HG03460 (cell line): ENCODE results near the gene CBS.
A peak's percentile ranks its signal among the peaks of the same experiment; 100 is the strongest.
"Not testable (repeated sequence)": the region's sequence is repeated elsewhere in the genome, so short reads cannot be mapped to it uniquely, and the experiment has no call there.

Experiments
- ATAC-seq: cut with Tn5 transposase; IDR thresholded peaks from one replicate; pipeline ENCODE4 v1.9.1; 2021; ENCODE audit not compliant: unreplicated experiment

CBS gene

DNA sequence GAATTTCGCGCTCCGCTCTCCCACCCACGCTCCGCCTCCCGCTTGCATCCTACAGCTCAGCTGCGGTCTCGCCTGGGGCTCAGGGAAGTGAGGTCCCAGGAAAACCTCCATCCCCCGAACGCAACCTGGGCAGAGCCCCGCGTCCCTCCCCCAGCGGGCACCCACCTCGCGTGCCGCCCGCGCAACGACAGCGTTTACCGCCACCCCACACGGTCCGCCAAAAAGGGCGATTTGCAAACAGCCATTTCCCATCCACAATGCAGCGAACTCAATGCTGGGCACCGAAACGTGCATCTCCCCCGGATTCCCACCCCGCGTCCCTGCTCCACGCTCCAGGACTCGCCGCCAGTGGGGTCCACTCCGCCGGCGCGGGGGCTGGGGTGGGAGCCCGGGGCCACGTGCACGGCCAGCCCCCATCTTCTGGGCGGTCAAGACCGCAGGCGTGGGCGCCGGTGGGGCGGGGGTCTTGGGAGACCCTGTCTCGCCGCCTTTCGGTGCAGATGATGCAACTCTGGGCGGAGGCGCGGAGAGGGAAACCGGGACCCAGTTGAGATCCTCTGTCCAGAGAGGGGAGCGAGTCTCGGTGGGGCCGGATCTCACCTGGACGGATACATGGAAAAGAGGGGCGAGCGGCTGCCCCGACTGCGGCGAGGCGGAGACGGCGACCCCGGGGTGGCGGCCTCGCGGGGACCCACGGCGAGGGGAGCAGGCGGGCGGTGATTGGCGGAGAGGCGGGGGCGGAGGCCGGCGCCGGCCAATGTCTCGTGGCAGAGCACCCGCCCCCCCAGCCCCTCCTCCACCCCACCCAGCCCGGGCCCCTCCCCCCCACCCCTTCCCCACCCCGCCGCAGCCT, at the start of gene CBS:
TSS of gene CBS (minus strand) at position 666 of the 853 bp plus-strand sequence. CDS start 3,642 bp downstream, outside the sequence.
- not testable (repeated sequence) for ATAC-seq

DNA sequence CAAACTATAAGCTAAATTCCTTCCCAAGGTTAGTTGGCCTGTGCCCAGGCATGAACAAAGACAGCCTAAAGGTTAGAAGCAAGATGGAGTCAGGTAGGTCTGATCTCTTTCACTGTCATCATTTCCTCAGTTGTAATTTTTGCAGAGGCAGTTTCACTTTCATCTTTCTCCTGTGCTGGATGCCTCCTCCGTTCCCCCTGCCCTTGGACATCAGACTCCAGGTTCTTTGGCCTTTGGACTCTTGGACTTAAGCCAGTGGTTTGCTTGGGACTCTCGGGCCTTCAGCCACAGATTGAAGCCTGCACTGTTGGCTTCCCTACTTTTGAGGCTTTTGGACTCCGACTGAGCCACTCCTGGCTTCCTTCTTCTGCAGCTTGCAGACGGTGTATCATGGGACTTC, 40.3 kb upstream of the CBS start:
- ATAC-seq: not testable (repeated sequence)

DNA sequence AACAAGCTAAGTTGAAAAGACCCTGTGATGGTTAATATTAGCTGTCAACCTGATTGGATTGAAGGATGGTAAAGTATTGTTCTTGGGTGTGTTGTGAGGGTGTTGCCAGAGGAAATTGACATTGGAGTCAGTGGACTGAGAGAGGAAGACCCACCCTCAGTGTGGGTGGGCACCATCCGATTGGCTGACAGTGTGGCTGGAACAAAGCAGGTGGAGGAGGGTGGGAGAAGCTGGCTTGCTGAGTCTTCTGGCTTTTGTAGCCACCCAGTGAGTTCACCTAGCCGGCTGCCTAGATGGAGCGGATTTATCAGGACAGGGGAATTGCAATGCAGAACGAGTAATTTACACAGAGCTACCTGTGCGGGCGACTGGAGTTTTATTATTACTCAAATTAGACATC, 38.8 kb upstream of the CBS start:
- not testable (repeated sequence) for ATAC-seq

DNA sequence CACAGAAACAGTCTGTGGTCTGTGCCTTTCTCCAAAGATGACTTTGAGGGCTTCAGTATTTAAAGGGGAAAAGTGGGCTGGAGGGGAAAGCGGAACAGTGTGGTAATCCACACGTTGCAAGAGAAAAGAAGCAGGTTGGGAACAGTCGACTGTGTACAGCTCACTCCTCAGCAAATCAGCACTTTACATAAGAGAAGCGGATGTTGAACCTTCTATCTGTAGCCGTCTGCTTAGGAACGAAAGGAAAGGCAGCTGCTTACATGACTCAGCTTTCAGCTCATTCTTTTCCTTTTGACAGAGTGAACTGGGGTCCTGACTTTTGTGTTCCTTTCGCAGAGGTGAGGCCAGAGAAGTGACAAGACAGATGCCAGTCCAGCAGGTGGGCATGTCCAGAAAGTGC, 33.4 kb upstream of the CBS start:
- ATAC-seq: not testable (repeated sequence)

DNA sequence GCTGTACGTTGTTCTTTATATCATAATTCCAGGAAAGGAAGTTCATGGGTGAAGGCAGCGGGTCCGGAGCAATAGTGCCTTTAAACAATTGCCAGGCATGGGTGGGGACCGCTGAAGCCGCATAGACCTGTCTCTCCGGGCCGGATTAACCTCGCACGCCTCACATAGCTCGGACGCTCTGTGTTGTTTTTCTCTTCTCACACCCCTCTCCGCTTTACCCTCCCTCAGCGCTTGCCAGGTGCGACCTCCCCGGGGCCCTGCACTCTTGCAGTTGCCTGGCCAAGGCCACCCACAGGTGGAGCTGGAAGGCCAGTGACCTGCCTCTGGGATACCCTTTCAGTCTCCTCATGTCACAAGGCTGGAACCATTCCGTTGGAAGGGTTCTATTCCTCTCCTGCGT, 32.5 kb upstream of the CBS start:
- ATAC-seq: not testable (repeated sequence)

DNA sequence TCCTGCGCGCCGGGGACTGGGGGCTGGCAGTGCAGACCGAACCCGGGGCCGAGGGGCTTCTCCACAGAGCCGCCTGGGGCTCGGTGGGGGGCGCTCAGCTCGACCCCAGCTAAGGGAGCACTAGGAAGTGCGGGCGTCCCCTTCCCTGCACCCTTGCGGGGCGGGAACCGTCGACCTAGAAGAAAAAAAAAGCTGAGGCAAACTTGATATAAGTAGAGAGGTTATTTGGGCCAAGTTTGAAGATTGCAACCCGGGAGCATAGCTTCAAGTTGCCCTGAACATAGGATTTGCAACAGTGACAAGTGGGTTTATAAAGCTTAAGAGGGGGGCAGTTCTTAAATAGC, 32.1 kb upstream of the CBS start:
- ATAC-seq: peak; percentile 20

DNA sequence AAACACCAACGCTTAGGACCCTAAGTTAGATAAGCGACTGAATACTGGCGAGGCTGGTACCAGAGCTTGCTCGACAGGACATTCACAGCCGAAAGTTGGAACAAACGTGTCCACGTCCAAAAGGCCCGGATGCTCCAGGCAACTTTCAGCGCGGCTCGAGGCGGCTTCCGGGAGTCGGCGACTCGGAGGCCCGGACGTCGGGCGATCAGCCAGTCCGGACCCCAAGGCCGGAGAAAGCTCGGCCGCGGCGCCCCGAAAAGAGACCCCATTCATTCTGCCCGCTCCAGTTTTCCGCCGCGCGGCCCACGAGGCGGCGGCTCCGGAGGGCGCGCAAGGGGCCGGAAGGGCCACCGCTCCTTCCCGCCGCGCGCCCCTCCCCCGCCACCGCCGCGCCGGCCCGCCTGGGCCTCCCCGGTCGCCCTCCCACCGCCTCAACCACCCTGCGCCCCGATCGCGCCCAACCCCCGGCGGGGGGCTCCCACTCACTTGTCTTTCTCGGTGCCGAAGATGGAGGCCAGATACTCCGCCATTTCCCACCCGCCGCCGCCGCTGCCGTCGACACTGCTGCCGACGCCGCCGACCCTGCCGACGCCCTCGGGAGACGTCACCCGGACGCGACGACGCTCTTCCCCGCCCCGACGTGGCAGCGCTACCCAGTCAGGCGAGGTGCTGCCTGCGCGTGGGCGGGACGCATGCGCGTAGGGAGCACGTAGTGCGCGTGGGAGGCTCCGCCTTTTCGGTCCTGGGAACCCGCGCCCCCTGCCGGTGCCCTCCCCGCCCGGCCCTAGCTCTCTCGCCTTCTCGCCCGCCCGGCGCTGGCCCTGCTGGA, 31.5 kb upstream of the CBS start, which contains the start of gene U2AF1:
TSS of gene U2AF1 (minus strand) at position 606 of the 829 bp plus-strand sequence. CDS start at position 530, 76 bp downstream.
- peak; percentile 56 for ATAC-seq

DNA sequence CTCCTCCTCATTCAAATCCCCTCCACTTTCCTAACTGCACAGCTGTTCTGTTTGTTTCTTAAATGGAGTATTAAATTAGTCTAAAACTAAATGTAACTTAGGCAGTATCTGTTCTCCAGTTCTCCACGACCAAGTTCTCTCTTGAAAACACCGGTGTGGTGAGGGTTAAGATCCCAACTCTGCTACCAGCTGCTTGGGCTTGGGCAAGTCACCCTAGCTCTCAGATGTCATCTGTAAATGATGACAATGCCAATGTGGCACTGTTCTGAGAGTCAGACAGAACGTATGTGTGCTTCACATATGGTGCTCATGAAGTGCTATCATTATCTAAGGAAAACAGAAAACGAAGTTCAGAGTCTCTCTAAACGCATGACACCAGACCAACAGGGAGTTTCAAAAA, 29.0 kb upstream of the CBS start:
- ATAC-seq: not testable (repeated sequence)

DNA sequence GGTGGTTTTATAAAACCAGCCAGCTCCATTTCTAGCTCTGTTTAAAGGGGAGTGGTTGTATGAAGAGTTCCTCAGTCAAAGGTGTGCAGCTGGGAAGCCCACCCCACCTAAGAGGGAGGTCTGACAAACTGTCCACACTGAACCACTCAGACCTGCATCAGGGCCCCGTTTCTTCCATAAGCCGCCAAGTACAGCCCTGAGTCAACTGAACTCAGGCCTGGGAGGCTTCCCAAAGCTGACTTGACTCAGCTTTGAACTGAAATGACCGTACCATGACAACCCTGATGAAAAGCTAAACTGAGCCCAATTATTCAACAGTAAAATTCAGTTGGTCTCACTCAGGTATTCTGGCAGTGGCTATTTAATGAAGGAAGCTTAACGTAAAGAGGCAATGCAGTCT, 26.6 kb upstream of the CBS start:
- not testable (repeated sequence) for ATAC-seq

DNA sequence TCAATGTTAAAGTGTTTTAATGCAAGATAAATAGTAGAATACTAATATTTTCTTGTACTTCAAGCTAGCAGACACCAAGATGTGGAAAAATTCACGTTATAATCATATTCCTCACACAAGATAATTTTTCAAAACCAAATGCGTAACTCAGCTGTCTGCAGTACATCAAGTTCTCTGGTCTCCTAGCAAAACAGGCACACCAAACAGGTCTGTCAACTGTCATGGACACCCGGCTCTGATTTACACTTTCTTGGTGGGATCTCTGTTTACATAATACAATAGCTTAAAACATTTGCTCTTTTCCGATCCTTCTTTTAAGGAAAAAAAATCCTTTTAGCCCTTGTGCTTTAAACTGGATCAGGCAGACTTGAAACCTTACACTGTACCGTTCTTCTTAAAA, 26.0 kb upstream of the CBS start:
- not testable (repeated sequence) for ATAC-seq

DNA sequence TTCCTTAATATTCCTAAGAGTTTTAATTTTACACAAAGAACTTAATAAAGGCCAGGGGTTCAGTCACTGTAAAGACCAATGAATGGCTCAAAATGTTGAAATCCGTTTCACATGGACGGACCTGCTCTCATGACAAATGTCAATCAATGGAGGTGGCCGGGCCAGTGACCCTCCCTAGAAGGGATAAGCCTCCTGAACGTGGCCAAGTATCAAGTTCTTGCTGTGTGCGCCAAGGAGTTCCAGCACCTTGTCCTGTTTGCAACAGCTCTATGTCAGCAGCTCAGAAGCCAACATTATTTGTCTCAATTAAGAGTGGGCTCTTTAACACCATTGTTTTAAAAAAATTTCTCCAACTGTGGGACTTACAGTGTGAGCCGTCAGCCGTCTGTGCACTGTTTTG, 25.4 kb upstream of the CBS start:
- ATAC-seq: not testable (repeated sequence)

DNA sequence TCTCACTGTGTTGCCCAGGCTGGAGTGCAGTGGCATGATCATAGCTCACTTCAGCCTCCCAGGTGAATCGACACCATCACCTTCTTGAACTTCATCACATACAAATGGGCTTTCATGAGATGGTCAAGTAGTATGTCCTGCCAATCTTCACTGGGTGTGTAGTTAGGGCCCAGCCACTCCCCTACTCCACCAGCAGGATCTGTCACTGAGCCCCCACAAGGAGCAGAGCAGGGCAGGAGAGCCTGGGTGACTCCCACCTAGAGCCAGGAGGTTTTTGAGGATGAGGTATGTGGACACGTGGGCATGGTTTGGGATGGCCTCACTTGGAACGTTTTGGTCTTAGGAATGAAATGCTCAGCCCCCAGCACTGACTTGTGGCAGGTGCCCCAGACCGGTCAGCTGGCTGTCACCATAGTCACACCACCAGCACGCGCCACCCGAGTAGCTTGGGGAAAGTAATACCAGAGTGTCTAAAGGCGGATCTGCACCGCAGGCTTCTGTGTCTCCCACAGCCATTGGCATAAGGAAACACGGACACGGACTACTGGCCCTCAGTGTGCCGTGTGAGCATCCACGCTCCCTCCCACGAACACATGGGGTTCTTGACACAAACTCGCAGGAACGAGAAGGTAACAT, 16.5 kb upstream of the CBS start:
- not testable (repeated sequence) for ATAC-seq

DNA sequence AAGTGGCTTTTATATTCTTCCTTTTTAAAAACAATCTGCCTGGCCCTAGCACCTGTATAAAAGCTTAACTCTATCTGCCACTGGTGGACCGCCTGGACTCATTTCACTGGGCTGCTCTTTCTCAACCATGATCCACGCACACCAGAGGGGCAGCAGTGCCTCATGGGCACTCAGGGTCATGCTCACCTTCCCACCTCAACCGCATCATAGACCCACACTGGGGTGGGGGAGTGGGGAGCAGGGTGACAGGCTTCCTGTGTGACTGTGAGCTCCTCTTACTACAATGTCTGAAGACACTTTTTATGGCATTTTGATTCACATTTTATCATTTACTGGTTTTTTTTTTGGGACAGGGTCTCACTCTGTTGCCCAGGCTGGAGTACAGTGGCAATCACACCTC, 15.3 kb upstream of the CBS start:
- ATAC-seq: not testable (repeated sequence)

DNA sequence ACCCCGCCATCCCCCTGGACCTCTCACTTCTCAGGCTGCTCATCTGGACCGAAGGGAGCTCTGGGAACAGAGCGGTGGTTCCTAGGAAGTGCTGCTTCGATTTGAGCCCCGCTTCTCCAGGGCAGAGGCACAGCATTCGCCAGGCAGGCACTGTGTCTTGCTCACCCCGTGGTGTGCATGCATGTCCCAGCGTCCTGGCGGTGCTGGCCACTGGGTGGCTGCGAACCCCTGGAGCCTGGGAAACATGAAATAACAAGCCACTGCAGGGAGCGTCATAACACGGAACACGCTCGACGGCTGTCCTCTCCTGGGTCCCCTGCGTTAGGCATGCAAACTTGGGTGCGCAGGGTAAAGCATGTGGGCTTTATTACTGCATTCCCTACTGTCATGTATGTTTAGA, 13.8 kb upstream of the CBS start:
- not testable (repeated sequence) for ATAC-seq

DNA sequence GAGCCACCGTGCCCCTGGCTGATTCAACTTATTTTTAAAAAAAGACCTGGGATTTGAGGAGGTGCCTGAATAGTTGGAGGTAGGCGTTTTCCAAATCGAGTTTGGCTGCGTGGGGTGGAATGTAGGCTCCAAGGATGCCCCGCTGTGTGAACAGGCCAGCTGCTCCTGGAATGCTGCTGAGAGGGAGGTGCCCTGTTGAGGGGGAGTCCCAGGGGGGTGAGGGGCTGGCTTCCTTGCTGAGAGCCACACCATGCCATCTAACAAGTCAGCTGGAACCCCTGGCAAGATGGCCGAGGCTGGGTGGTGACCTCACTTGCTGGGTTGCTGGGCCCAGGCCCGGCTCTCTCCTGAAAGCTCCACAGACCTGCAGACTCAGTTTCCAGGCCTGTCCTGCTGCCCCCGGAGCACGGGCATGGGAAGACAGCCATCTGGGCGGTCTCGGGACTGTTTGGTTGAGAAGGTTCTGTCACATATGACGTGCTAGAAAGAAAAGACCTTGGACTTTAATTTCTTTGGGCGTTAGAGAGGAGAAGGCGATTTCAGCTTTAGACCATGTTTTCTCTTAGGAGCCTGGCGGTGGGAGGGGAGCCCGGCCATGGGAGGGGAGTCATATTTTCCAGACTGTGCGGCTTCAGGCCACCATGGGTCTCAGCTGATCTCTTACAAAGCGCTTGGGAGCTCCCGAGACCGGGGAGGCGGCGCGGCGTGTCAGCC, 7.1 kb upstream of the CBS start:
- not testable (repeated sequence) for ATAC-seq

DNA sequence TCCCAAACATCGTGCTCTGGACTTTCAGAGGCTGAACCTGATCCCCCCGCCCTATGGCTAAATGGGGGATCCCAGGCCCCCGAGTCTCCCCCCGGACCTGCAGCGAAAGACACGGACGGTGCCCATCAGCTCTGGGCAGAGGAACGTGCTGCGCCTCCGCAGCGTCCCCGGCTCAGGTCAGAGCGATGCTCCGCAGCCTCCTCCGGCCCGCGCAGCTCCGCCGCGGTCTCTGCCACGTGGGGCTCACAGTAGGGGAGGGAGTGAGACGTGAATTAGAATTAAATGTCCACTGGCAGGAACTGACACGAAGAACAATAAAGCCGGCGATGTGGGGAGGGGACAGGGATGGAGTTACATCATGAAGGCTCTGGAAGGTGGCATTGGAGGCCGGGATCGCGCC, 1.0 kb upstream of the CBS start:
- ATAC-seq: not testable (repeated sequence)

DNA sequence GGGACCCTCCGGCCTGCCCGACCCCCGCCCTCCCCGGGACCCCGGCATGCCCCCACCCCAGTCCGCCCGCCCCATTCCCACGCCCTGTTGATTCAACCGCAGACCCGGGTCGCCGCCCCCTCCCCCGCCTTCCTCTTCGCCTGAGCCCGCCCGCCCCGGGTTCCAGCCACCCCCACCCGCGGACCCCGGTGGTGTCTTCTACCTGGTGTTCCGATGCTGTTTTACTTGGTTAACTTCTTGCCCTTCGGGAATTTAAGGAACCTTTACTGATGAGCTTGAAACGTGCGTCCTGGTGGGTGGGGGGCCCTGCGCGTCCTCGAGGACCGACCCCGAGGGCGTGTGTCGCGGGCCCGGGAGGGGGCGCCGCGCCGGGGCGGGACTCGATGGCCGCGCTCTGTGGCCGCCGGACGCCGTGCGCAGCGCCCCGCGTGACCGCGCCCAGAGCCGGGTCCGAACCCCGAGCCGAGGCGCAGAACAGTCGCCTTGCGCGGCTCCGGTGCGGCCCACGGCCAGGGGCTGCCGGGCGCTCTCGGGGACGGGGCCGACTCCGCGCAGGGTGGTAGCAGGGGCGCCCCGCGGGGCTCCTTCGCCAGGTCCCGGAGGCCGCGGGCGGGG, 495 bp upstream of the CBS start:
- ATAC-seq: not testable (repeated sequence)

DNA sequence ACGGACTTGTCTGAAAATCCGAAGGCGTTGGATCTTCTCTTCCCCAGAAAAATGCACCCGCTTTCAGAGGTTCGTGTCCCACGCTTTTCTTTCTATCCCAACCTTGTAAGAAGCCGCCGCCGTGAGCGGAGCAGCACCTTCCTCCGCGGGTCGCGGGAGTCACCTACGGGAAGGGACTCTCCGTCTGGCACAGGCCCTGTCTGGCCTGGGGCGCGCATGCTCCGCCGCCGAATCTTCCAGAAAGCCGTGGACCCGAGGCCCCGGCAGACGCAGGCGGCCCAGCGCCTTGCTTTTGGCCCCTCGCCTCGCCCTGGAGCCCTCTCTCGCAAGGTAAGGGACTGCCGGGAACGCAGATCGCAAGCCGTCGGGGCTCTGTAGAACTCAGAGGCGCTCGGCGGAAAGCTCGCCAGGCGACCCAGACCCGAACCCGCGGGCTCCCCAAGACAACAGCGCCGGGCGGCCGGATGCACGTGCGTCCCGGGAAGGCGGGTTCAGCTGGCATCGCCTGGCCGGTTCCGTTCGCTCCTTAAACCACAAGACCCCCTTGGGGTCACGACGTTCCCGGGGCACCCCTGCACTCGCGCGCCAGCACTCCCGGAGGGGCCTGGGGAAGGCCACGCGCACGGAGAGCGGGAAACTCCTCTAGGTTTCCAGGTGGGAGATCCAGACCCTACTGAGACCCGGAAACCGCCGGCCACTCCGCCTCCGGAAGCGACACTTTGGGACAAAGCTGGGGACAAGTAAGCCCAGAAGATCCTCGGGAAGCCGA, 1.1 kb downstream of the CBS start:
- not testable (repeated sequence) for ATAC-seq

DNA sequence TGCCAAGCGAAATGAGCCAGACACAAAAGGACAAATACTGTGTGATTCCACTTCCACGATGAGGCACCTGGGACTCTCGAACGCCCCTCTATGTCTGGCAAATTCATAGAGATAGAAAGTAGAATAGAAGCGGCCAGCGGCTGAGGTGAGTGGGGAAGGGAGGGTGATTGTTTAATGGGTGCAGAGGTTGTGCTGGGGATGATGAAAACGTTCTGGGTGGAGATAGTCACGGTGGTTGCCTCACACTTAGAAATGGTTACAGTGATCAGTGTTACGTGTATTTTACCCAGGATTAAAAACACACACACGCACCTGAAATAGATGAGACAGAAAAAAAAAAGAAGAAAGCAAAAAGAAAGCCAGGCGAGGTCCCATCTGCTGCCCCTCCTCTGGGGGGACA, 2.9 kb downstream of the CBS start:
- ATAC-seq: not testable (repeated sequence)
